HG03135 (cell line): ENCODE measurements around the gene ZNF23.

Experiments used
- ATAC-seq: cut with Tn5 transposase; IDR thresholded peaks from one replicate; pipeline ENCODE4 v1.9.1; 2021; ENCODE audit warnings: mild to moderate bottlenecking, moderate library complexity; ENCODE audit not compliant: unreplicated experiment

Gene ZNF23

GRCh38 chr16:71428385-71428784, 33.7 kb downstream of the ZNF23 start:
- ATAC-seq = no peak

DNA sequence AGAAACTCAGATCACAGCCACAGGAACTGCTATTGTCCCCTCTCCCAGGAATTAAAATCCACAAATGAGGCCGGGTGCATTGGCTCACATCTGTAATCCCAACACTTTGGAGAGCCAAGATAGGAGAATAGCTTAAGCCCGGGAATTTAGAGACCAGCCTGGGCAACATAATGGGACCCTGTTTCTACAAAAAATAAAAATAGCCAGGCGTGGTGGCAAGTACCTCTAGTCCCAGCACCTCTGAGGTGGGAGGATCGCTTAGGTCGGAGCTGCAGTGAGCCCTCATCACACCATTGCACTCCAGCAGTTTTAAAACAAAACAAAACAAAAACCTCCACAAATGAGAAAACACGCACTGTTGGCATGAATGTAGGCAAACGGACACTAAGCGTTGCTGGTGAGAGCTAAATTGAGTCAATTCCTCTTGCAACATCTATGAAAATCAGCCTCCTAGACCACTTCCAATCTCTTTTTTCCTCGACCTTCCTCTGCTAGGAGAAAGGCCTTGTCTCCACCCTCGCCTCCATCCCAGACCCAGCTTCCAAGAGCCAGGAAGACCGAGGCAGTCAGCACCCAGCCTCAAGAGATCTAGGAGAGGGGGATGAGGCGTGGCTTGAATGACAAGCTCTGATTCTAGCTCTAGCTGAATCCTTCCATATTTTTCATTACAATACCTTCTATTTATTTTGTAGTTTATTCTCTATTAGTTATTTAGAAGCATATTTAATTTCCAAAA, 35.0 kb downstream of the ZNF23 start:
- ATAC-seq = no peak

DNA sequence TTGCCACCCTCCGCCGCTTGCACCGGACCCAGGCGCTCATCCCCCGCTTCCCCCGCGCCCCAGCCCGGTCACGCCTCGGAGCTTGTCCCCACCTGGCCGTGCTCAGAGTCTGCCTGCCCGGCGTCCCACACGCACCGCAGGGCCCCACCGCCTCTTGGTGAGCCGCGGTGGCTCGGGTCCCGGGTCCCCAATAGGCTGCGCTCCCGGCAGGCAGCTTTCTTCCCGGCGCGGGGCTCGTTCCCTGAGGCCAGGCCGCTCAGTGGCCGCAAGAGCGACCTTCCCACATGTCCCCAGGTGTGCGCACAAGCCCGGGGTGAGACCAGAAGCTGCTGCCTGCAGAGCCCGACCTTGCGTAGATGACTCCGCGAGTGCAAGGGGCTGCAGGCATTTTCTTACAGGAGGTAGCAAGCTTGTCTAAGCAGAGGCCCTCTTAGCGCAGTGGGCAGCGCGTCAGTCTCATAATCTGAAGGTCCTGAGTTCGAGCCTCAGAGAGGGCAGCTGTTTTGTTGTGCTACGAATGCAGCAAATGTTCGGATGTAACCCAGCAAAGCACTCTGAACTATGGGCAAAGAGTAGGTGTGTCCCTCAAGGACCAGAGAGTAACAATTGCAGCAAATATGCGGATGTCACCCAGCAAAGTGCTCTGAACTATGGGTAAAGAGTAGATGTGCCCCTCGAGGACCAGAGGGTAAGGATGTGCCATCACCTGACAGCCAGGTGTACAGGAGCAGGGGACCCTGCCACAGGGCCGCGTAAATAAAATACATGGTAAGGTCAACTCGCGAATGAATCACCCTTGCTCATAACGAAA, 35.8 kb downstream of the ZNF23 start:
- peak; percentile 58 for ATAC-seq

DNA sequence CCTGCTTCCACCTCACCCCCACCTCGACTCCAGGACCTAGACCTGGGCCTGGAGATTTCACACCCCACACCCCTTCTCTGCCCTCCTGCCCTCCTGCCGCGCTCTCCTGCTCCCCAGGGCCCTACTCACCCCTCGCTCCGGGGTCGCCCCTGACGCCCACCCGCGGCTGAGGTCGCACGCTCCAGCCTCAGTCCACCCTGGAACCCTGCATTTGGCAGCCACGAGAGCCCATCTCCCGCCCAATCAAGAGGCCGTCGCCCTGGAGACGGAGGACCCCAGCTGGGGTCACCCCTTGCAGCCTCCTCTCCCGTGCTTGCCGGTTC, 36.3 kb downstream of the ZNF23 start:
- ATAC-seq = no peak

GRCh38 chr16:71424626-71425025, 37.4 kb downstream of the ZNF23 start:
- no peak for ATAC-seq

DNA sequence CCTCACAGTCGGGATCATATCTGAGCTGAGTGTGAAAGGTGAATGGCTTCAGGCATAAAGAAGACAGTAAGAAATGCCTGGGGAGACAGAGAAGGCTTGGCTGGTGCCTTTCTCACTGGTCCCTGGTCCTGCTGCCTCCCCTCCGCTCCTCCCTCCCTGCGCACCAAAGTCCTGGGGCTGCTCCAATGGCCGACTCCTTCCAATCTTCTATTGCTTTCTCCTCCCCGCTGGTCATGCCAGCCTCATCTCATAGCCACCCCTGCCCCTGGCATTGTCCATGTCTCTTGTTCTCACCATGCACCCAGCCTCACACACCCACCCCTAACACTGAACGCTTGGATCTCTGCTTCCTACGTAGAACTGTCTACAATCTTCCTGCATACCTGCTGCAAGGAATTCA, 38.2 kb downstream of the ZNF23 start:
- no peak for ATAC-seq

- no peak for ATAC-seq
These were observed 39.0 kb downstream of the ZNF23 start for GRCh38 chr16:71423016-71423415.

DNA sequence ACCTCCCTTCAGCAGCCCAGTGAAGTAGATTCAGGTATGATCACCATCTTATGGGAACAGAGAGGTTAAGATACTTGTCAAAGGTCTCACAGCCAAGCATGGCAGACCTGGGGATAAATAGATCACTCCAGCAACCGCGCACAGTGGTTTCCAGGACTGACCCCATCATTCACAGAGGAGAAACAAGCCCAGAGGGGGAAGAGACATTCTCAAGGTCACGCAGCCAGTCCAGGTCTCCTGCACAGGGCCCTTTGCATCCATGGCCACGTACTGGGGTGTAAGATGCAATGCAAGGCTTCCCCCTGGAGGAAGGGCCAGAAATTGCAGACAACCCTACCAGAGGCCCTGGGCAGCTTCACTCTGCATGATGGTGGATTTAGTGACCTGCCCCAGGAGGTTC, 40.1 kb downstream of the ZNF23 start:
- ATAC-seq = no peak

GRCh38 chr16:71414038-71414437, 48.0 kb downstream of the ZNF23 start:
- ATAC-seq = no peak

- no peak for ATAC-seq
These were observed 48.7 kb downstream of the ZNF23 start for GRCh38 chr16:71413341-71413740.

DNA sequence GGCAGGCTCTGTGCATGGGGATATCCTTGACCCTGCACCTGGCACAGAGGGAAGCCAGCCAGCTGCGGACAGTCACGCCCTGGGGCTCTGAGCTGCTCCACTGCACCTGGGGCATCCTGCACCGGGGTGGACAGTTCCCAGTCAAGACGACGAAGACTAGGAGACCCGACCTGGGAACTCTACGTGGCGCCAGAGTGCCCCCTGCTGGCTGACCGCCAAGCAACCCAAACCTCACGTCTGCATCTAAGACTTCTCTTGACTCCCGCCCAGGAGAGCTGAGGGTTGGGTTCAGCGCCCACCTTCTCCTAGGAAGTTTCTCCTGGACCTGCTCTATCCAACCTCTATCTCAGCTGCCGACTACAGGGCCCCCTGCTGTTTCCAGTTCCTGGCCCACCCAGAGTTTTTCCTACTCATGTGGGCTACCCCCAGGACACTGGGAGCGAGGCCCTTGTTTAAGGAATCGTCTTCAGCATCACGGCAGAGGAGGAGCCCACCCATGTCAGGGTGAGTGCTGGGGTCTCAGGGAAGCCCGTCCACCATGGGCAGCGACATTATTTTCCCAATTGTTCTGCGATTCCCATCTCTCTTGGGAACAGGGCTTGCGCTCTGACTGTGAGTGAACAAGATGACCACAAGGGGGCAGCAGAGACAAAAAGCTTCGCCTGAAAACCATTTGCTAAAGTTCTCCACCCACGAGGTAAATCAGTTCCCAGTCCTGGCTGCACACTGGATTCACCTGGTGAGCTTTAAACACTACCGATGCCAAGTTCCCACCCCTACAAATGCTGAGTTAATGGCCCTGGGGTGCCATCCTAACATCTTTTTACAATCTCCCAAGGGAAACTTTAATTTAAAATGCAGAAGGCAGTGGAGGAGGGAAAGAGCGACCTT, 49.5 kb downstream of the ZNF23 start:
- no peak for ATAC-seq

DNA sequence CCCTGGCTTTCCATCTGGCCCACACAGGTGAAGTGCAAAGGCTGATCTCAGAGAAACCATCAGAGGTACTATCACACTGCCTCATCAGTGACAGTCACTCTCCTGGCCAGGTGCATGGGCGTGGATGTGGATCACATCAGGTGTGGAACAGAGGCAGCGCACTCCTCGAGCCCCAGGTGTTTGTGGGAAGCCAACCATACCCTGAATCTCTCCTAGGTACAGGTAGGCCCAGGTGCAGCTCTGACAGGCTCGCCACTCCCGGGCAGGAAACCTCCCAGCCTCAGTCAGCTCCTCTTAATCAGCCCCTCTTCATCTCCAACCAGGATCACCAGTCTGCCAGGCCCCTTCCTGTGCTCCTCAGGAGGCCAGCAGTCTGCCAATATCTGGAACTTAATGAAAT, 51.9 kb downstream of the ZNF23 start:
- ATAC-seq = no peak

DNA sequence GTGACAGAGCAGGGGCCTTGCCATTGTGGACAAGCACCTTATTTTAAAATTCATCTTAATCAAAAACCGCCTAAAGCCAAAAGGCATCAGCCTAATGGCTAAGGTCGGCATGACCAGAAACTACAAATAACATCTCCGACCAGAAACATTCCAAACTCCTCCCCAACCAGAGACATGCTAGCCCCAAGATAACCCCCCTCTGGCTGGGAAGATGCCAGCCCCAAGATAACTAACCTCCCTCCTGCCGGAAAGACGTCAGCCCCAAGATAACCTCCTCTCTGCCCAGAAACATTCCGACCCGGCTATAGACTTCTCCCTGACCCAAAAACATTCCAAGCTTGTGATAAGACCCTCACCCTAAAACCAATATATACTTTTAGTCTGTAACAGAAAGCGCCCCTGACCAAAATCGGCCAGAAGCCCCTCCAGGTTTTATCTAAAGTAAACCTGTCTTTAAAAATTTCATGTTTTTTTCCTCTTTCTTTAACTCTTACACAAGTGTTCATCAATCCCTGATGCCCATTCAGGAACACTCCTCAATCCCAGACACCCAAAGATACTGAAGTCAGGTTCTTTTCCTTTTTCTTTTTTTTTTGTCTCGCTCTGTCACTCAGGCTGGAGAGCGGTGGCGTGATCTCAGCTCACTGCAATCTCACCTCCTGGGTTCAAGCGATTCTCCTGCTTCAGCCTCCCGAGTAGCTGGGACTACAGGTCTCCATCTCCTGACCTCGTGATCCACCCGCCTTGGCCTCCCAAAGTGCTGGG, 52.9 kb downstream of the ZNF23 start:
- no peak for ATAC-seq

DNA sequence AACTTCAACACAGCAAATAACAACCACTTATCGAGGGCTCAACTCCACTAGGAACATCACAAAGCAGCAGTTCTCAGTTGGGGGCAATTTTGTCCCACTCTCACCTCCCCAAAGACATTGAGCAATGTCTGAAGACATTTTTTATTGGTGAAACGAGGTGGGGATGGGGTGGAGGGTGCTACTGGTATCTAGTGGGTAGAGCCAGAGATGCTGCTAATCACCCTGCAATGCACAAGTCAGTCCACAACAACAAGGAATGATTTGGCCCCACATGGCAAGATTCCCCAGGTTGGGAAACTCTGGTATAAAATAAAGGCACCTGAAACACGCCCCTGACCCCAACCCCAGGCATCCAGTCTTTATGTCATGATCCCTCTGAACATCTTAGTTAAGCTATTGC, 53.5 kb downstream of the ZNF23 start:
- no peak for ATAC-seq

DNA sequence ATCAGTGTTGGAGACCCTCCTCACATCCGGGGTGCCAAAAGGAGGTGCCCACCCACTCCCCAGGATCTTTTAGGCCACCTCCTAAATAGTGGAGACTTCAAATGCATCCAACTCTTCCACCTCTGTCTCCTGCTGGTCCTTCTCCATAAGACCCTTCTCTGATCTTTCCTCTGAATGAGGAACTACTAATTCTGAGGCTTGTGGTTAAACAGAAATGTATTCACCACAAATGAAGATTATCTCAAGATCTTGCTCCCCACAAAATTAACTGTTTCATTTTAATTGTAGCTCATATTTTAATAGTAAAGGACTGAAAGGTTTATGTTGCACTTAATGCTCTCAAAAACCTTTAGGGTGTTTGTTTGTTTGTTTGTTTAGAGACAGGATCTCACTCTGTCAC, 54.3 kb downstream of the ZNF23 start:
- no peak for ATAC-seq

DNA sequence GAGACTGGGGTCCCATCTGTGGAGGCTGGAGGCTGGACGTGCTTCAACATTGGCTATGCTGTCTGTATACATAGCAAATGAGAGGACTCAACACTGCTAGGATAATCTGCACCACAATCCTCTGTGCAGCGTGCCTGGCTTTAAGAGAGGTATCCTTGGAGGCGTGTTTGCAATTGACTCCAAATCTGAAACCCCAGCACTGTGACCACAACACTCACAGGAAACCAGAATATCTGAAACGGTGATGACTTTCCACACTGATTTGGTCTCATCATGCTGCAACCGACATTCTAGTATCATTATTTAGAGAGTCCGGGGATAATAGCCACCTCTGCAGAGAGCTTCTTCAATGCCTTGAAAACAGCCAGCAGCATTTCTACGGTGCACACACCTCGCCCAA, 55.3 kb downstream of the ZNF23 start:
- no peak for ATAC-seq

DNA sequence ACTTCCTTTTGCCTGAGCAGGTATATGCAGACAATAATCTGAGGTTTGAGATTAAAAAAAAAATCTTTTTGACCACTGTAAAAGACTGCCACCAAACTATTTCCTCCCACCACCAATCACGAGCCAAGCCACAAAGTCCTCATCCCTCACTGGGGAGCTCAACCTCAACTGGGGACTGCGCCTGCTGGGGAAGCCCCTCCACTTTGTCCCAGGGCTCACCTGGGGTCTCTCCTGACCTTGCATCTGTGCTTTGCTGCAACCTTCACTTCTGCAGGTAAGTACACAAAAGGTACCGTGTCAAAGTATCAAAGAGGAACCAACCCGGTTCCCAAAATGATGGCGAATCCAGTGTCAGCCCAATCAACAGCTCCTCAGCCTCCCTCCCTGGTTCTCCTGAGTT, 55.7 kb downstream of the ZNF23 start:
- ATAC-seq = no peak

DNA sequence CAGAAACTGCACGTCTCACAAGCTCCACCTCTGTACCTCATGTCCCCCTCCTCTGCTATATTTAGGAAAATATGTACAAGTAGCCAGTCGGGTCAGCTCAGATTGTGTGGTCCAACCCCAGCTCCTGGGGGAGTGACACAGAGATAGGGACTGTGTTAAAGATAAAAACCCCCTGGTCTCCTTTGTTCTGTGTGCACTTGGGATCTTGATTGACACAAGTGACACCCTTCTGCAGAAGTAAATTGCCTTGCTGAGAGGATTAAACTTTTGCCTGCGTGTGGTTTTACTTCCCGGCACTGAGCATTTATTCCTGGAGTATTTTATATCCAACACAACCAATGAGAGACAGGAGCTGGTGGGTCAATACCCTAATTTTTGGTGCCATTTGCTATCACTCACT, 57.7 kb downstream of the ZNF23 start:
- ATAC-seq = no peak

DNA sequence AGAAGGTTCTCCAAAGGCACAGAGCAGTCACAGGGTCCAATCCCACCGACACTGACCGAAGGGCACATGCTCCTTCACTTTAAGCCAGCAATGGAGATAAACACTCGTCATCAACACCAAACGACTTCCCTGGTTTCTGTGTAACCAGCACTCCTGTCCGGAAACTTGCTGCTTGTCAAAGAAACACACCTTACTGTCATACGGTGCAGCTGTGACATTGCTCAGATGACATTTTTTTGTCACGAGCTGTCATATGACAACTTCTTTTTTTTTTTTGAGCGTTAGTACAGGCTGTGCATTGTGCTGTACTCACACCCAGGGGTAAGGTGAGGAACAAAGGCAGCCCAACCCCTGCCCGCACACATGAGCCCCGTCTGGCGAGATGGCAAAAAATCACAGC, 59.4 kb downstream of the ZNF23 start:
- no peak for ATAC-seq

GRCh38 chr16:71402007-71402406, 60.0 kb downstream of the ZNF23 start:
- no peak for ATAC-seq
